HTR-8/SVneo (cell line): ENCODE measurements around the gene PPP1R17.

ENCODE experiments used
- DNase-seq: peaks from one replicate; pipeline ENCODE4 v3.0.0; 2011; ENCODE audit warnings: low spot score, mixed read lengths; ENCODE audit not compliant: insufficient read length
- FAIRE-seq: peaks from 2 replicates; lab custom pipeline; 2011; peaks lifted over from hg19 to GRCh38; lab: Jason Lieb, UNC

PPP1R17 gene

GRCh38 chr7:31687024-31687748, at the start of gene PPP1R17:
TSS of gene PPP1R17 (plus strand) at chr7:31687215. CDS start at chr7:31692442, 5,227 bp downstream.
- FAIRE-seq: no peak
- DNase-seq: no peak

GRCh38 chr7:31640381-31640780, 46.6 kb upstream of the PPP1R17 start:
- FAIRE-seq (no peak), DNase-seq (no peak)

DNA sequence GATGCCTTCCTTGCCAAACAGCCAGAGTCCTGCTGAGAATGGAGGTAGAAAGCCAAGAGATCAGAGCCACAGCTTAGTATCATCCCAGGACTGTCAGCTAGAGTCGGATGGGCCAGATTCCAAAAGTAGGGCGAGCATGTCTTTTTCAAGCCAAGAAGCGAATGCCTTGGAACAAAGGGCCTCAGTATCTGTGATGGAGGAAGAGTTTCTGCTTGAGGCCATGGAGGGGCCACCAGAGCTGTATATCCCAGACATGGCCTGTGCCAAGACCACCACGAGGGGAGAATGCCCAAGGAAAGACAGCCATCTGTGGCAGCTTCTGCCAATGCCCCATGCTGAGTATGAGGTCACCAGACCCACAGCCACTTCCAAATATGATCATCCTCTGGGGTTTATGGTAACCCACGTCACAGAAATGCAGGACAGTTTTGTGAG, 44.3 kb upstream of the PPP1R17 start:
- no peak for FAIRE-seq
- no peak for DNase-seq

GRCh38 chr7:31646942-31647341, 40.1 kb upstream of the PPP1R17 start:
- DNase-seq (no peak), FAIRE-seq (no peak)

DNA sequence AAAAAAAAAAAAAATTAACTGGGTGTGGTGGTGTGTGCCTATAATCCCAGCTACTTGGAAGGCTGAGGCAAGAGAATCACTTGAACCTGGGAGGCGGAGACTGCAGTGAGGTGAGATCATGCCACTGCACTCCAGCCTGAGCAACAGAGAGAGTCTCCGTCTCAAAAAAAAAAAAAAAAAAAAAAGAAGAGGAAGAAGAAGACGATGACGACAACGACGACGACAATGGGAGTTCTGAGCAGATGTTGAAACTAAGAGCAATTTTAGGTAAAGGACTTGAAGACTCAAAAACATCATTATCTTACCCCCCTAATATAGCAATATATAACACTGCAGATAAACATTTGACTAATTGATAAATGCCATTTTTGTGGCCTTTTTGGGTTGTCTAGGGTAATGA, 39.5 kb upstream of the PPP1R17 start:
- DNase-seq: no peak
- no peak for FAIRE-seq

GRCh38 chr7:31648288-31648687, 38.7 kb upstream of the PPP1R17 start:
- FAIRE-seq (no peak), DNase-seq (no peak)

DNA sequence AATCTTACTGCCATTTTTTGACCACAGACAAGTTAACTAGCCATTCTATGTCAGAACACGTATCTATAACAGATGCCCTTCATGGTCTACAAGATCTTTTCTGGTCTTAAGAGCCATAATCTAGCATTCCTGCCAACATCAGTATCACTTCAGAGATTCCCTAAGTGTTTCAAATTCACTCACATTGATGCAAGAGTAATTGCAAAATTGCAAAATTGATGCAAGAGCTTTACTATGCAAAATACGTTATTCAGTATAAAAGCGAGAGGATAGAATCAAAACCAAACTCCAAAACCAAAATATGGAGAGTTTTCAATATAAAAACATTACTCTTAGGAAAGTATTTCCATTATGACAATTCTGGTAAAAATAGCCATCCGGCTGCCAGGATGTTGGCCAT, 38.1 kb upstream of the PPP1R17 start:
- DNase-seq (no peak), FAIRE-seq (no peak)

DNA sequence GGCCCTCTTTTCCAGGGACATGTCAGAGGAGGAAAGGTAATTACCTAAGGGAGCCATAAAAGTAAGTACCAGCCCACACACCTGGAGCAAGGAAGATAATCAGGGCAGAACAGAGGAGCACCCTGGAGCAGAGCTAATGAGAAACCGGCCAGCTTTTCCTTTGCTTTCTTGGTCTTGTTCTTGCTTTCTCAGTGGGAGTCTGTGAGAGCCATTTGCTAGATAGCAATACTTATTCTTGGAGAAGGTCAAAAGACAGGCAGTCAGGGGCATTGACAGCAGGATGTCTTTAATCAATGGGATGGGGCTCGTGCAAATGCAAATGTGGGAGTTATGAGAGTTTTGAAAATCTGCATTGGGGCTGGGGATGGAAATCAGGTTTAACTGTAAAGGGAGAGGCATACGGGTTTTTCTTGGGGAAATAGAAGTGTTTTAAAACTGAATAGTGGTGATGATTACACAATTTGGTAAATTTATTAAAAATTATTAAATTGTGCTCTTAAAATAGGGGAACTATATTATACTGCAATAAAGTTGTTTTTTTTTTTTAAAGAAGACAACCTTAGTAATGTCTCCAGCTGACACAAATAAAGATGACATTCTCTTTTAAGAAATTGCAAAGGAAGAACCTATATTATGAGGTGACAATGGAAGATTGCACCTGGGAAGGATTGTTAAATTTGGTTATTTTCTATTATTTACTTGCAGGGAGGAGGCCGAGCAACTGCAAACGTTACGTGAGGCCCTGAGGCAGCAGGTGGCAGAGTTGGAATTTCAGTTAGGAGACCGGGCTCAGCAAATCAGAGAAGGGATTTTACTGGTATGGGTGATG, 35.6 kb upstream of the PPP1R17 start:
- DNase-seq (no peak), FAIRE-seq (no peak)

DNA sequence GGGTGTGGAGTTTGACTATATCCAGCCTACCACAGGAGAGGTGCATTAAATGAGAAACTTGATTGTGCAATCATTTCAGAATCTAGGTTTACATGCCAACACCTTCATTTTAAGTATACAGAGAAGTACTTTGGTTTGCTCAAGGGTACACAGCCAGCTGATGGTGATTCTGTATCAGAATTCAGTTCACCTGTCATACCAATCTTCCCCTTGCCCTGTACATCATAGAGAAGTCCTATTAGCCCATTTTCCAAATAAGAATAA, 35.0 kb upstream of the PPP1R17 start:
- FAIRE-seq: no peak
- DNase-seq: no peak

- DNase-seq (no peak), FAIRE-seq (no peak)
Observed at GRCh38 chr7:31663072-31663471, 23.9 kb upstream of the PPP1R17 start.

DNA sequence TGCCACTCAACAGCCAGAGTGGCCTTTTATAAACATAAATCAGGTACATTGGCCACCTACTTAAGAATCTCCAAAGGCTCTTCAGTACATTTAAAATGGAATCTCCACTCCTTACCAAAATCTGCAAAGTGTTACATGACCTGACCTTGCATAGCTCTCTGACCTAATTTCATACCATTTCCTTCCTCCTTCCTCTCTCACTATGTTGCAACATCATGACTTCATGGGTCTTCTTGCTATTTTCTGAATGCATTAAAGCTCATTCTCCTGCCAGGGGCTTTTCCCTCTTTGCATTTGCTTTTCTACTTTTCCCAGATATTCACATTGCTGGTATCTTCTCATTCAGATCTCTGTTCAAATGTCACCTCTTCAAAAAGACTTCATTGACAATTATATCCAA, 22.1 kb upstream of the PPP1R17 start:
- FAIRE-seq: no peak
- DNase-seq: no peak

GRCh38 chr7:31665546-31665945, 21.5 kb upstream of the PPP1R17 start:
- DNase-seq: no peak
- no peak for FAIRE-seq

DNA sequence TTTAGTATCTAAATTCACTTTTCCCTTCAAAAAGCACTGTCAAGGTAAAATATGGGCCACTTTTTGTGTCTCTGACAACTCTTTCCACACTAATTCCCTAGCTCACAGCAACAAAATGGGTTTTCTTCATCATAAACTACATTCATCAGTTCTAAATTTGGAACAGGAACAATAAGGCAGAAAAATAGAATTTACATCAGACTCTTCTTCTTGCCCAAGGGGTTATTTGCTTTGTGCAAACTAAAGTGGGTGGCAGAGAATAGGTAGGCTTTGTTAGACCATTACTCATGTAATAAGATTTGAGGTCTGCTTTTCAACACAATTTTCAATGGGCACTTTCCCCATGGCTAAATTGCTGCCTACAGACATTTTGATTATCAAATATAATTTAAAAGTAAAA, 17.6 kb upstream of the PPP1R17 start:
- FAIRE-seq: no peak
- no peak for DNase-seq

DNA sequence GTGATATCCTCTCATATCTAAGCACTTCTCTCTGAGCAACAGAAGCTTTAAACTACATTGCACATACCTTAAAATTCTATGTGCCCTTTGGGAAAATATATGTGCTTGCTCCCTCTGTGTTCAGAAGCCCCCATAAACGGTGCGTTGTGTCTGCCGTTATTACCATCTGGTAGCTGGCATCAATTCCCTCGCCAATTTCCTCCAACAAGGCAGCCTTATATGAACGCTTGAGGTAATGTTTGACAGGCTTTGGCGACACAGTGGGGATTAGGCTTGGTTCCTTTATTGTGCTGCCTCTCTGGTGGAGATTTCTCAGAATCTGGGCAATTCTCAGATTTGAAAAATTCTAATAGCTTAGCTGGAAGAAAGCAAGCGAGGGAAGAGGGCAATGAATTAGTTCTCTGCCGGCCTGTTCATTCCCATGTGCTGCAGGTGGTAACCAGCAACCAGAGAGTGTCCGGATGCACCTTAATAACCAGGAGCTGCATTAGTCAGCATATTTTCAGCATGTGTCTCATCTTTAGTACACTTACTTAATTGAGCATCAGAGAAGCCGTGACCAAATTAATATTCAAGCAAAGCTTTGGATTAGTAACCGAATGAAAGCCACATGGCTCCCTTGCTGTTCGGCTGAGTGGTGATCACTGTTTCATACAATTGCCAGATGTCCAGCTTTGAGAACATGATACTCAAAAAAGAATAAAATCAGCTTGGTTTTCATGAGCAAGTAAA, 7.3 kb upstream of the PPP1R17 start:
- DNase-seq (no peak), FAIRE-seq (no peak)

DNA sequence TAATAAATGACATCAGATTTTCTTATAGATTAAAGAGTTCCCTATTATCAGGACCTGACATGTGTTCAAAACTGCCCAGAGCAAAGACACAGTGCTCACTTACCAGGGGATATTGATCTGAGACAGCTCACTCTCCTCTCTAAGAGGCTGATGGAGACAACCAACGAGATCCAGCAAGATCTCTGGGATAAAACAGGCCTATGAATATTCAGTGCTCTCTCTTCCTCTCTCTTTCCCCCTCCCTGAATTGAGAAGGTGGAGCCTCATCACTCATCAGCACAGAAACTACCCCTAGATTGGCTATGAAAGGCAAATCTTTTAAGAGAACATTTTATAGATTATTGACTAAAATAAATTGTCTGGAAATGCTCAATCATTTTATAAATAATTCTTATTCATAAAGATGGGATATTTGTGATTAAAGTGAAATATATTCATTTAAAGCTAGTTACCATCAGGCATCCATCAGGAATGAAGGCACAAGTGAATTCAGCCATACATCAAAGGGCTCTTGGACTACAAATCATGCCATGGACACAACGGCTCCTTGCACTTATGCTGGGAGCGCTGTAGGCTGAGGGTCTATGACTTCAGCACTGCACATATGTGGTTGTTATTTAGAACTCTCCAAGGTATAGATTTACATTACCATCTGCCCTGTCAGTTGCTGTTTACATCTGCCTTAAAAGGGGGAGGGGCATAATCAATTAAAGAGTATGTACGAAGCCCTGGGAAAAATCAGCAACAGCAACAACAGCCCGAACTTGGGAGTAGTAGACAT, 3.4 kb upstream of the PPP1R17 start:
- DNase-seq (no peak), FAIRE-seq (no peak)

DNA sequence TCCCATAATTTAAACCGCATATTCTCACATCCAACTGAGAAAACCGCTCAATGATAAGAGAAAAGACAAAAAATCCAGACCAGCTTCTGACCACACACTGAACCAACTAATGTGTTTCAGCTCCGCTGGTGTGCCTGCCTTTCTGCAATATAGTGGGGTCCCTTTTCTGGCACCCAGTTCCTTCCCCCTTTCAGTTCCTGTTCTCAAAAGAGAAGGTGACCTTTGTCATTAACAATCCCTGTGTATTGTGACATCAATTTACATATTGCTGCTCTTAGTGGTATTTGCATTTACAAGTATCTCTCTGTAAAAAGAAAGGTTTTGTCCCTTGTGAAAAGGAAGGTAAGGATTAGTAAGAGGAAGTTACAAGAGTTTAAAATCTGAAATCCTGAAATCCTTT, 1.4 kb downstream of the PPP1R17 start:
- DNase-seq: no peak
- no peak for FAIRE-seq

DNA sequence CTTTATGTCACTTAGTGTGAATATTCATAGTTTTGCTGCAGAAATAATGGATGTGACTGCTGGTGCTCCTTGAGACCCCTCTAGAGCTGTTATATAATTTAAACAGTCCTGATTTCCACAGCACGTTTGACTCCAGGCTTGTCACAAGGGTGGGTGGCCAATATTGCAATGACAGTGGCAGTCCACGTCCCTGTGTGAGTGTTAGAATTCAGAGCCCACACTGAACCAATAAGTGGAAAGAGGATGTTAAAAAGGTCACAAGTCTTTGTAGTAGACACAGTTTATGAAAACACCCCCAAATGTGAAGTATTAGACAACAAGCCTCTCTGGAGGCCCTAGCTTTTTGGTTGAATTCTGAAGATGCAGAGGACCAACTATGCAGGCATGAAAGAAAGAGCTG, 2.0 kb downstream of the PPP1R17 start:
- no peak for FAIRE-seq
- DNase-seq: no peak

- no peak for FAIRE-seq
- no peak for DNase-seq
Observed at GRCh38 chr7:31690935-31691334, 3.9 kb downstream of the PPP1R17 start.

DNA sequence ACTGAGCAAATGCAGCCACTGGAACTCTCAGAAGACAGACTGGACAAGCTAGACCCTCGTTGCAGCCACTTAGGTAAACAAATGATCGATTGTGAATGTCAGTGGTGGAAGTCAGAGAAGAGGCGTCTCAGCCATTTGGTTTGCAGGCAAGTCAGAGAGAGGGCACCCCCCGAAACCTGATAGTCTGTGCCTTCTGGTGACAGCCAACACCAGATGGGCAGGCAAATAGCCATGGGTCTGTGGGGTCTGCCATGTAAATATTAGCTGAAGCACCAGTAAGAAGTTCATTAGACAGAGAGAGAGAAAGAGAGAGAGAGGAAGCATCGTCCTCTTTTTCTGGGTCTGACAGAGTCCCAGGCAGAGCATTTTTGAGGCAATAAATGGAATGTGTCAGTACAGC, 5.4 kb downstream of the PPP1R17 start:
- DNase-seq (no peak), FAIRE-seq (no peak)

DNA sequence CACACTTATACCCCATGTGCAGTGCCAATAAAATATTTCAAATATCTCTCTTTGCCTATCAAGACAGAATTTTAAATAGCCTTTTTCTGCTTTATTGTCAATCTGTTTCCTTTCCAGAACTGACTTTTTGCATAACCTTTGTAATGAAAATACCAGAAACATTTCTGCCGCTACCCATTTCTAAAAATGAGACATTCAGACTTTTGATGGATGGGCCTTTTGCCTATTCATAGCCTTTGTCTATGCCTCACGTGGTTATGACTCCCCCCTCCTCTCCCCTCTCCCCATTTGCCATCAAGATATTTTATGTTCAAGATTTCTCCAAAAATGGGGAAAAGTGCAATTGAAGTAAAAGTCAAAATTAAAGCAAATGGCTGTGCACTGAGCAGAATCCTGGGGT, 5.9 kb downstream of the PPP1R17 start:
- no peak for DNase-seq
- no peak for FAIRE-seq
